Ishikawa (cell line): ENCODE data around the gene INTS6L.

ENCODE experiments used
- CEBPB ChIP-seq: IDR thresholded peaks from 2 replicates; pipeline ENCODE4 v1.6.1; 2012
- CREB1 ChIP-seq: IDR thresholded peaks from 2 replicates; pipeline ENCODE4 v1.6.1; 2012; ENCODE audit warnings: low read depth
- EGR1 ChIP-seq: IDR thresholded peaks from 2 replicates; pipeline ENCODE4 v1.6.1; 2012
- EP300 ChIP-seq: IDR thresholded peaks from 2 replicates; pipeline ENCODE4 v1.6.1; 2012; ENCODE audit warnings: borderline replicate concordance
- FOXM1 ChIP-seq: IDR thresholded peaks from 2 replicates; pipeline ENCODE4 v1.6.1; 2012; ENCODE audit warnings: low read depth, borderline replicate concordance
- NFIC ChIP-seq: IDR thresholded peaks from 2 replicates; pipeline ENCODE4 v1.6.1; 2012
- RAD21 ChIP-seq: IDR thresholded peaks from 2 replicates; pipeline ENCODE4 v1.6.1; 2012; ENCODE audit warnings: low read depth
- TAF1 ChIP-seq: IDR thresholded peaks from 2 replicates; pipeline ENCODE4 v1.6.1; 2012; ENCODE audit warnings: low read depth, mild to moderate bottlenecking
- TCF12 ChIP-seq: IDR thresholded peaks from 2 replicates; pipeline ENCODE4 v1.6.1; 2012; ENCODE audit warnings: low read depth
- TEAD4 ChIP-seq: IDR thresholded peaks from 2 replicates; pipeline ENCODE4 v1.6.1; 2012
- YY1 ChIP-seq: IDR thresholded peaks from 2 replicates; pipeline ENCODE4 v1.6.1; 2012; ENCODE audit warnings: low read depth
- ZBTB7A ChIP-seq: IDR thresholded peaks from 2 replicates; pipeline ENCODE4 v1.6.1; 2012; ENCODE audit warnings: low read depth
- TF ChIP-seq, protein P1 (sequence below): IDR thresholded peaks from 2 replicates; pipeline ENCODE4 v1.6.1; 2012
- TF ChIP-seq, protein P2 (sequence below): IDR thresholded peaks from 2 replicates; pipeline ENCODE4 v1.6.1; 2012; ENCODE audit warnings: low read depth, mild to moderate bottlenecking
- TF ChIP-seq, protein P3 (sequence below): IDR thresholded peaks from 2 replicates; pipeline ENCODE4 v1.6.1; 2012

INTS6L gene

DNA sequence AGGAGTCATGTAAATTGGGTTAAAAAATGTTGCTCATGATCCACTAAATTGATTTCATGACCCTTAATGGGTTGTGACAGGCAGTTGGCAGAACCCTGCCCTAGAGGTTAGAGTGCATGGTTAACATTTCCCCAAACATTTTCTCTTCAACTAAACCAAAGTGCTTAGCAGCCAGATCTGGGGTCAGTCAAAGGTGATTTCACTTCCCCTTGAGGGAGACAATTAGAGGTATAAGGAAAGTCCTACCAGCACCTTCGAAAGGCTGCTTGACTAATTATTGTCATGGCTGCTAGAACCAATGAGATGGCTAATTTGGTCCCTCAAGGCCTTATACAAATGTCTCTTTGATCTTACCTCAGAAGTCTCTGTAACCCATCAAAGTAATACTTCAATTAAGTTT, 30.9 kb upstream of the INTS6L start:
- no peak for TF ChIP-seq RAD21
- TF ChIP-seq, protein P1, sequence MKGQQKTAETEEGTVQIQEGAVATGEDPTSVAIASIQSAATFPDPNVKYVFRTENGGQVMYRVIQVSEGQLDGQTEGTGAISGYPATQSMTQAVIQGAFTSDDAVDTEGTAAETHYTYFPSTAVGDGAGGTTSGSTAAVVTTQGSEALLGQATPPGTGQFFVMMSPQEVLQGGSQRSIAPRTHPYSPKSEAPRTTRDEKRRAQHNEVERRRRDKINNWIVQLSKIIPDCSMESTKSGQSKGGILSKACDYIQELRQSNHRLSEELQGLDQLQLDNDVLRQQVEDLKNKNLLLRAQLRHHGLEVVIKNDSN, result no peak
- TF ChIP-seq, protein P2, sequence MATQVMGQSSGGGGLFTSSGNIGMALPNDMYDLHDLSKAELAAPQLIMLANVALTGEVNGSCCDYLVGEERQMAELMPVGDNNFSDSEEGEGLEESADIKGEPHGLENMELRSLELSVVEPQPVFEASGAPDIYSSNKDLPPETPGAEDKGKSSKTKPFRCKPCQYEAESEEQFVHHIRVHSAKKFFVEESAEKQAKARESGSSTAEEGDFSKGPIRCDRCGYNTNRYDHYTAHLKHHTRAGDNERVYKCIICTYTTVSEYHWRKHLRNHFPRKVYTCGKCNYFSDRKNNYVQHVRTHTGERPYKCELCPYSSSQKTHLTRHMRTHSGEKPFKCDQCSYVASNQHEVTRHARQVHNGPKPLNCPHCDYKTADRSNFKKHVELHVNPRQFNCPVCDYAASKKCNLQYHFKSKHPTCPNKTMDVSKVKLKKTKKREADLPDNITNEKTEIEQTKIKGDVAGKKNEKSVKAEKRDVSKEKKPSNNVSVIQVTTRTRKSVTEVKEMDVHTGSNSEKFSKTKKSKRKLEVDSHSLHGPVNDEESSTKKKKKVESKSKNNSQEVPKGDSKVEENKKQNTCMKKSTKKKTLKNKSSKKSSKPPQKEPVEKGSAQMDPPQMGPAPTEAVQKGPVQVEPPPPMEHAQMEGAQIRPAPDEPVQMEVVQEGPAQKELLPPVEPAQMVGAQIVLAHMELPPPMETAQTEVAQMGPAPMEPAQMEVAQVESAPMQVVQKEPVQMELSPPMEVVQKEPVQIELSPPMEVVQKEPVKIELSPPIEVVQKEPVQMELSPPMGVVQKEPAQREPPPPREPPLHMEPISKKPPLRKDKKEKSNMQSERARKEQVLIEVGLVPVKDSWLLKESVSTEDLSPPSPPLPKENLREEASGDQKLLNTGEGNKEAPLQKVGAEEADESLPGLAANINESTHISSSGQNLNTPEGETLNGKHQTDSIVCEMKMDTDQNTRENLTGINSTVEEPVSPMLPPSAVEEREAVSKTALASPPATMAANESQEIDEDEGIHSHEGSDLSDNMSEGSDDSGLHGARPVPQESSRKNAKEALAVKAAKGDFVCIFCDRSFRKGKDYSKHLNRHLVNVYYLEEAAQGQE, result no peak
- TF ChIP-seq EGR1, result no peak
- no peak for TF ChIP-seq YY1
- TF ChIP-seq, protein P3, sequence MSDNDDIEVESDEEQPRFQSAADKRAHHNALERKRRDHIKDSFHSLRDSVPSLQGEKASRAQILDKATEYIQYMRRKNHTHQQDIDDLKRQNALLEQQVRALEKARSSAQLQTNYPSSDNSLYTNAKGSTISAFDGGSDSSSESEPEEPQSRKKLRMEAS, result no peak

DNA sequence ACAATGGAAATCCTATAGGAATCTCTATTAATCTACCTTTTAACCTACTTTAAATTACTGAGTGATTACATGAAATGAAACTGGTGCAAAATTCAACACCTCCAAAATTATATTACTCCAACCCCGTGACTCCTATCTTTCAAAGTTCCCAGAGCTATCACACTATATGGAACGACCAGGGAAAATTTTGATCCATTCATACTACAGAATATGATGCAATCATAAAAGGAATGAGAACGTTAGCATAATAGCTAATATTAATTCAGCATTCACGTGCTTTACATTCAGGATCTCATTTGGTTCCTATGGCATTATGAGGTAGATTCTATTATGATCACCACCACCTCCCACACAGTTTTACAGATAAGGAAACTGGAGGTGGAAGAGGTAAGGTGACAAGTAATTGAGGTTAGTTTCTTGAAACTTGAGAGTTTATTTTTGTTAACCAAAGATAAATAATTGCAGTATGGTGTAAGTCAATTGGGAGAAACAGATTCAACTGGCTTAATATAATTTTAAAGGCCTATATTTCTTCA, 29.4 kb upstream of the INTS6L start:
- TF ChIP-seq CEBPB (no peak), TCF12 (no peak), TEAD4 (no peak), ZBTB7A (no peak), CREB1 (no peak), YY1 (no peak), EGR1 (no peak), EP300 (no peak), RAD21 (no peak), NFIC (no peak), FOXM1 (no peak), TAF1 (no peak)
- TF ChIP-seq, protein P3, result no peak
- TF ChIP-seq, protein P2, result no peak
- TF ChIP-seq, protein P1, result no peak

DNA sequence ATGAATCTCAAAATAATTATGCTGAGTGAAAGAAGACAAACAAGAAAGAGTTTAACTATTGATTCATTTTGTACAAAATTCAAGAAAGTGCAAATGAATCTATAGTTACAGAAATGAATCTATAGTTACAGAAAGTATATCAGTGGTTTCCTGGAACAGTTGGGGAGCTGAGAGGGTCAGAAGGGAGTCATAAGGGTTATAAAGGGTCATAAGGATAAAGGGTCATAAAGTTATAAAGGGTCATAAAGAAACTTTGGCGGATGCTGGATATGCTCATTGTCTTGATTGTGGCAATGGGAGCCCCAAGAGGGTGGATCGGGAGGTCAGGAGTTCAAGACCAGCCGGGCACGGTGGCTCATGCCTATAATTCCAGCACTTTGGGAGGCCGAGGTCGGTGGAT, 26.0 kb upstream of the INTS6L start:
- TF ChIP-seq EP300 (no peak), ZBTB7A (no peak), RAD21 (no peak), FOXM1 (no peak), EGR1 (no peak), TAF1 (no peak), YY1 (no peak), TCF12 (no peak), CREB1 (no peak), NFIC (no peak), TEAD4 (no peak), CEBPB (no peak)
- TF ChIP-seq, protein P3, result no peak
- TF ChIP-seq, protein P1, result no peak
- TF ChIP-seq, protein P2, result no peak

DNA sequence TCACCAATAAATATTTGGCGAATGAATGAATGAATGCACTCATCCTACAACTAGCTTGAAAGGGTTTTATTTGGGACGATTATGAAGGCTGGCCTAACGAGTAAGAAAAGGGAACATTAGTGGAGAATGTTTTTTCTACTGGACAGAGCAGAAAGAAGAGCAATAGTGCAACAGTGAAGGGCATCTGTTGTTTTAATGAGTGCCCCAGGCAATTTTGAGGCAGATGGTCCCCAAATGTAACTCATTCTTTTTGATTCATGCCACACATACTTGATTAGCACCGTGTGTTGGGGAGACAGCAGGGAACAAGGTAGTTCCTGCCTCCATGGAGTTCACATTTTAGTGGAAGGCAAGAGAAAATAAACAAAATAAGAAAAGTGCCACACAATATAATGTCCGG, 22.7 kb upstream of the INTS6L start:
- no peak for TF ChIP-seq NFIC
- no peak for TF ChIP-seq ZBTB7A
- no peak for TF ChIP-seq EGR1
- TF ChIP-seq TEAD4, result no peak
- TF ChIP-seq RAD21, result no peak
- TF ChIP-seq, protein P3, result no peak
- TF ChIP-seq TAF1, result no peak
- TF ChIP-seq, protein P1, result no peak
- no peak for TF ChIP-seq EP300
